Measurements from ENCODE around the gene ETS1.

DNA sequence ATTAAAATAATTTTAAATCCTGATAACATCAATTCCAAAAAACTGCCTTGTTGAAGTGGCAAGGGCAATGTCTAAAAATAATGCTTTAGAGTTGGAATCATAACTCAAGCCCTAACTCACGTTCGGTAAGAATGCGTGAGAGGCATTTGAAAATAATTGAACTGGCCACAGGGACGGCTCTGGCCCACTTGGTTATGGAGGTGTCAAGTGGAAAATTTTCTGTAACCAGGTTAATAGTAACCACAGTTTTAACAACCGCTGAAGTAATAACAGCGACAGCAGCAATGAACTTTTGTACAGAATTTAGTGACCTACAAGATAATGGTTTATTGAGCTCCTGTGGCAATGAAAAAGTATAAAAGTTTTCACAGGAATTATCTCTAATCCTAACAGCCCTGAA, 79.4 kb downstream of the ETS1 start:
- no peak for TF ChIP-seq CTCF (IDR thresholded peaks at IDR 0.05)
- TF ChIP-seq POLR2A (IDR thresholded peaks at IDR 0.05), result no peak

Data from heart left ventricle (tissue), 13 donors.